ENCODE results near the gene MYLK3.

MYLK3 gene

GRCh38 chr16:46759309-46759708 lies 11.2 kb upstream of the MYLK3 start:
- H3K4me3 ChIP-seq (ENCODE audit: low read depth, low read length): no peak overlapping the region
- no peak for TF ChIP-seq CTCF (IDR thresholded peaks at IDR 0.05; ENCODE audit: borderline replicate concordance, insufficient read depth, low read depth, low read length)

DNA sequence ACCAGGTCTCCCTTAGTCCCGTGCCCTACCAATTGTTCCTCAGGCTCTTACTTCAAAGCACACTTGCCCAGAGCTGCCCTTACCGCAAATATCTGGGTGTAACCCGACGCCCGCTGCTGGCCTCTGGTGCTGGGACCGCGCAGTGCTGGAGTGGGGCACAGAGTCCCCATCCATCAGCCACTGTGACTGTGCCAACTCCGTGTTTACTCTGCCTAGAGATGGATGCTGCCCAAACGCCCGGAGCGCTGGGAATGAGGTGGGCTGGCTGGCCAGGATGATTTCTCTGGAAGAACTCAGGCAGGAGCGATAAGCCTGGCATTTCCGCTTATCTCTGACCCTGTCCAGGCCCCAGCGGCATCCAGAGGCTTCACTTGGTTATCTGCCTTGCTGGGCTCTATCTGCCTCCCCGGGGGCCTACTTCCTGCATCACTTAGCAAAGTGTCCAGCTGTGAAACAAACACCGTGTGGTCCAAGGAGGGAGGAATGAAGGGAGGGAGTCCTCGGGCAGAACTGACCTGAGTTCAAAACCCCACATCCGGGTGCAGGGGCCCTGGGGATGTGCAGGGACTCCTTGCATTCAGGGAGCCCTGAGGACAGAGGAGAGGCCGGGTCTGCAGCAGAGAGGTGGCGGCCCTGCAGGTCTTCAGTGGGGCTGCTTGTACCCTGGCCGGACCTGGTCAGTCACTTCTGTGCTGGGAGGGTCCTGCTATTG lies 9.4 kb upstream of the MYLK3 start:
- no peak overlapping the region for H3K4me3 ChIP-seq (ENCODE audit: low read depth, low read length)
- no peak for TF ChIP-seq CTCF (IDR thresholded peaks at IDR 0.05; ENCODE audit: borderline replicate concordance, insufficient read depth, low read depth, low read length)

- TF ChIP-seq CTCF (IDR thresholded peaks at IDR 0.05; ENCODE audit: borderline replicate concordance, insufficient read depth, low read depth, low read length): no peak
- H3K4me3 ChIP-seq (ENCODE audit: low read depth, low read length): no peak overlapping the region
Measured at GRCh38 chr16:46756772-46757171, 8.6 kb upstream of the MYLK3 start.

DNA sequence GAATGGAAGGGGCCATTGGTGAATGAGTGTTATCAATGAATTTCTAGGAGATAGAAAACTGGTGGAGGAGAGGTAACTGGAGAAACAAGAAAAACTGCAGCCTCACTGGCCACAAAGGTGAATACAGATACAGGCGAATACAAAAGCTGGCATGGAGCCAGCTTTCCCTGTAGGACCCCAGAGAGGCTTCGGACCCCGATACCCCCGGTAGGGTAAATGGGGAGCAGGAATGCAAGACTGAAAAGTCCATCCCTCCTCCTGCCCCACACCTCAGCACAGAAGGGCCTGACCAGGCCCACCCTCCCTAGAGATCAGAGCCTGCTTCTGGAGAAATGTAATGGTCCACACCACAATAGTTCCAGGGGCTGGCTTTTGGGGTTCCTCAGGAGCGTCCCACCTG lies 4.9 kb upstream of the MYLK3 start:
- TF ChIP-seq CTCF (IDR thresholded peaks at IDR 0.05; ENCODE audit: borderline replicate concordance, insufficient read depth, low read depth, low read length): no peak
- no peak overlapping the region for H3K4me3 ChIP-seq (ENCODE audit: low read depth, low read length)

DNA sequence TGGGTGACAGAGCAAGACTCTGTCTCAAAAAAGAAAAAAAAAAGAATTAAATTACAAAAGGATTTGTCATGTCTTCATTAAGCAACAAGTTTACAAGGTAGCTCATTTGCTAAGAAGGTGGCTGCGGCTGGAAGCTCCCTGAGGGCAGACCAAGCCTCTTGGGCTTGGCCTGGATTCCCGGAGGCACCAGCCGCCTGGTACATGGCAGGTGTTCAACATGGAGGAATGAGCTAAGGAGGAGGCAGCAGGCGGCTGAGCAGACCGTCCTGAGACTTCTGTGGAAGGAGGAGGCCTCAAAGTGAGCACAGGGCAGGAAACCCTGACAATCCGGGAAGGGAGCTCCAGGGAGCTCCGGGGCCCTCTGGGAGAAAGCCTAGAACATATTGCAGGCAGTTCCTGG lies 3.2 kb upstream of the MYLK3 start:
- no peak for TF ChIP-seq CTCF (IDR thresholded peaks at IDR 0.05; ENCODE audit: borderline replicate concordance, insufficient read depth, low read depth, low read length)
- H3K4me3 ChIP-seq (ENCODE audit: low read depth, low read length): no peak overlapping the region

GRCh38 chr16:46748775-46749705 lies 896 bp upstream of the MYLK3 start:
- no peak for TF ChIP-seq CTCF (IDR thresholded peaks at IDR 0.05; ENCODE audit: borderline replicate concordance, insufficient read depth, low read depth, low read length)
- no peak overlapping the region for H3K4me3 ChIP-seq (ENCODE audit: low read depth, low read length)

Measured in GM12875 (cell line).